Fibroblast of lung (primary cell): Measurements from ENCODE around the gene SMAD3. TPM values are rescaled to one million over a fixed set of nuclear protein-coding genes. Genes with fewer than 3 reads are reported as not detected.
A peak's percentile ranks its signal among the peaks of the same experiment; 100 is the strongest.

Experiments
- DNase-seq, 2 donors: peaks; one replicate each; pipeline versions ENCODE4 v3.0.0 to v3.0.0-alpha.2; 2010; ENCODE audit warnings: low read depth in 2 of 2
- H2AFZ ChIP-seq: 2 replicates; pipeline ENCODE4 v1.5.1; 2012; ENCODE audit warnings: low read length, control low read depth, inconsistent platforms
- H3K27ac ChIP-seq: 2 replicates; pipeline ENCODE4 v1.5.1; 2011; ENCODE audit warnings: low read length, control low read depth; ENCODE audit not compliant: insufficient read depth
- H3K27me3 ChIP-seq: 2 replicates; pipeline ENCODE4 v1.5.1; 2011; ENCODE audit warnings: mild to moderate bottlenecking, low read length; ENCODE audit not compliant: control insufficient read depth, insufficient read depth
- H3K36me3 ChIP-seq: 2 replicates; pipeline ENCODE4 v1.5.1; 2011; ENCODE audit warnings: low read length; ENCODE audit not compliant: control insufficient read depth, insufficient read depth
- H3K4me1 ChIP-seq: 2 replicates; pipeline ENCODE4 v1.5.1; 2011; ENCODE audit warnings: low read length; ENCODE audit not compliant: control insufficient read depth, insufficient read depth; ENCODE audit errors: extremely low read depth
- H3K4me2 ChIP-seq: 2 replicates; pipeline ENCODE4 v1.5.1; 2011; ENCODE audit warnings: low read length, control low read depth; ENCODE audit not compliant: insufficient read depth; ENCODE audit errors: extremely low read depth
- H3K4me3 ChIP-seq, 4 experiments: fragments of 200-600 bp in 1 of 4; sonication (generic) in 1 of 4; replicated peaks in 1 of 4; 2 replicates each; pipeline ENCODE4 v1.5.1; 2011 to 2016; ENCODE audit warnings: low read length in 4 of 4, low read depth in 3 of 4, mild to moderate bottlenecking in 3 of 4, control low read depth in 2 of 4, inconsistent platforms in 1 of 4, mixed read lengths in 1 of 4; ENCODE audit not compliant: insufficient read depth in 1 of 4; ENCODE audit errors: control extremely low read depth in 1 of 4
- H3K79me2 ChIP-seq: 2 replicates; pipeline ENCODE4 v1.5.1; 2012; ENCODE audit warnings: mild to moderate bottlenecking, low read length, inconsistent platforms; ENCODE audit not compliant: control insufficient read depth, insufficient read depth
- H3K9ac ChIP-seq: 2 replicates; pipeline ENCODE4 v1.5.1; 2011; ENCODE audit warnings: mild to moderate bottlenecking, low read length, control low read depth; ENCODE audit not compliant: insufficient read depth
- H3K9me3 ChIP-seq: 2 replicates; pipeline ENCODE4 v1.5.1; 2012; ENCODE audit warnings: low read depth, low read length; ENCODE audit not compliant: control insufficient read depth, insufficient read depth
- H4K20me1 ChIP-seq: 2 replicates; pipeline ENCODE4 v1.5.1; 2011; ENCODE audit warnings: low read length; ENCODE audit not compliant: control insufficient read depth, insufficient read depth; ENCODE audit errors: extremely low read depth
- EZH2 ChIP-seq: IDR thresholded peaks from 2 replicates; pipeline ENCODE4 v1.5.1; 2012; ENCODE audit warnings: low read length, control low read depth, mild to moderate bottlenecking; ENCODE audit errors: missing control alignments
- polyA plus RNA-seq, 2 donors: library from polyadenylated mRNA; depleted of rRNA in 1 of 2; stranded (reverse) in 1 of 2; unstranded in 1 of 2; fragments of >200 nt; gene quantifications; 2 replicates each; pipeline ENCODE4 v1.2.1, GENCODE V29; 2011 to 2012; ENCODE audit warnings: missing spikeins in 1 of 2
- total RNA-seq: library from RNA; depleted of rRNA; stranded (reverse); fragments of >200 nt; gene quantifications from 2 replicates; pipeline ENCODE4 v1.2.1, GENCODE V29; 2014
- TF ChIP-seq, protein P1 (sequence below), 2 donors: IDR thresholded peaks in 1 of 2; conservative IDR thresholded peaks in 1 of 2; 1 replicate in 1 of 2; 2 replicates in 1 of 2; pipeline ENCODE4 v1.5.1; 2011 to 2012; ENCODE audit warnings: low read length in 2 of 2, control low read depth in 1 of 2, inconsistent platforms in 1 of 2, low read depth in 1 of 2, mild to moderate bottlenecking in 1 of 2

Gene SMAD3
- total and polyA plus RNA-seq, 2 donors (not counting 1 experiment from before 2014, with no cell fraction given) = 69.9 to 173 TPM

DNA sequence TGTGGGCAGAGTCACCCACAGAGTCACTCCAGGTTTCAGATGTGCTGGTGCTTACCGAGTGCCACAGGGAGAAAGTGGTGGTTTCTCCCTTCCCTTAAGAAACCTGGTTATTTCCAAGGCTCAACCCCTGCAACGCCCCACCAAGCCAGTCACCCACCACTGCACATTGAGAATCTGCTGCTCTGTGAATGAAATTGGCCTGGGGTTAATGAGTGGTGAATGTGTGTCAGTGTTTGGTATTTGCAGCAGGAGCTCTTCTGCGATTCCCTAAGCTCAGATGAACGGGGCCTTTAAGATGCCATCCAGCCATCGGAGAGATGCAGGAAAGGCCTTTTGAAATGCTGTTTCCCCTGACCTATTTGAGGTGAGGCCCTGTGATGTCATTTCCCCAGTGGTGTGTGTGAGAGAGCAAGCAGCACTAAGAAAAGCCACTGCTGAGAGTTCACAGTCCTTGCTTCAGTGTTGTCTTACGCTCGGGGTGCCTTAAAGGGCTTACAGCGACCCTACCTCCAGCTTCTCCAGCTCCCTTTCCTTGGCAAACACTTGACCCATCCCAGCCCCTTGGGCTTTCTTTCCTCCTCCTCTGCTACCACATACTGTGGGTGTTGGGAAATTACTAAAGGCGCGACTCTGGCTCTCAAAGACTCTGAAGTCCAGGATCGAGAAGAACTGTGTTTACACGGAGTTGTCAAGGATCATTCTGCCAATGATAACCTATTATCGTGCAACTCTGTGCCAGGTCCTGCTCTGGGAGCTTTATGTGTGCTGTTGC lies 68.9 kb downstream of the SMAD3 start:
- H3K4me3 ChIP-seq = no peak overlapping the region
- peak overlapping the region; percentile 67 for H3K4me2 ChIP-seq
- no peaks in the 10 kb centered on the region for H3K27me3 ChIP-seq
- H3K9me3 ChIP-seq = no peaks in the 10 kb centered on the region
- H3K36me3 ChIP-seq = peaks cover 22% of the 10 kb centered on the region
- TF ChIP-seq, protein P1, sequence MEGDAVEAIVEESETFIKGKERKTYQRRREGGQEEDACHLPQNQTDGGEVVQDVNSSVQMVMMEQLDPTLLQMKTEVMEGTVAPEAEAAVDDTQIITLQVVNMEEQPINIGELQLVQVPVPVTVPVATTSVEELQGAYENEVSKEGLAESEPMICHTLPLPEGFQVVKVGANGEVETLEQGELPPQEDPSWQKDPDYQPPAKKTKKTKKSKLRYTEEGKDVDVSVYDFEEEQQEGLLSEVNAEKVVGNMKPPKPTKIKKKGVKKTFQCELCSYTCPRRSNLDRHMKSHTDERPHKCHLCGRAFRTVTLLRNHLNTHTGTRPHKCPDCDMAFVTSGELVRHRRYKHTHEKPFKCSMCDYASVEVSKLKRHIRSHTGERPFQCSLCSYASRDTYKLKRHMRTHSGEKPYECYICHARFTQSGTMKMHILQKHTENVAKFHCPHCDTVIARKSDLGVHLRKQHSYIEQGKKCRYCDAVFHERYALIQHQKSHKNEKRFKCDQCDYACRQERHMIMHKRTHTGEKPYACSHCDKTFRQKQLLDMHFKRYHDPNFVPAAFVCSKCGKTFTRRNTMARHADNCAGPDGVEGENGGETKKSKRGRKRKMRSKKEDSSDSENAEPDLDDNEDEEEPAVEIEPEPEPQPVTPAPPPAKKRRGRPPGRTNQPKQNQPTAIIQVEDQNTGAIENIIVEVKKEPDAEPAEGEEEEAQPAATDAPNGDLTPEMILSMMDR (conservative IDR thresholded peaks at IDR 0.05 in 1 of 2, IDR thresholded peaks at IDR 0.05 in 1 of 2; ENCODE audit: low read depth in 1 of 2, low read length in 2 of 2) = no peak
- no peak for TF ChIP-seq EZH2
- peak in 1 of 2 donors; percentile 85 for DNase-seq
- H3K9ac ChIP-seq = peak overlapping the region; percentile 62
- H3K79me2 ChIP-seq = peaks cover 96% of the 10 kb centered on the region
- H2AFZ ChIP-seq = no peak overlapping the region
- H3K4me1 ChIP-seq = peaks cover 84% of the 10 kb centered on the region
- no peaks in the 10 kb centered on the region for H4K20me1 ChIP-seq
- peak overlapping the region; percentile 88 for H3K27ac ChIP-seq

DNA sequence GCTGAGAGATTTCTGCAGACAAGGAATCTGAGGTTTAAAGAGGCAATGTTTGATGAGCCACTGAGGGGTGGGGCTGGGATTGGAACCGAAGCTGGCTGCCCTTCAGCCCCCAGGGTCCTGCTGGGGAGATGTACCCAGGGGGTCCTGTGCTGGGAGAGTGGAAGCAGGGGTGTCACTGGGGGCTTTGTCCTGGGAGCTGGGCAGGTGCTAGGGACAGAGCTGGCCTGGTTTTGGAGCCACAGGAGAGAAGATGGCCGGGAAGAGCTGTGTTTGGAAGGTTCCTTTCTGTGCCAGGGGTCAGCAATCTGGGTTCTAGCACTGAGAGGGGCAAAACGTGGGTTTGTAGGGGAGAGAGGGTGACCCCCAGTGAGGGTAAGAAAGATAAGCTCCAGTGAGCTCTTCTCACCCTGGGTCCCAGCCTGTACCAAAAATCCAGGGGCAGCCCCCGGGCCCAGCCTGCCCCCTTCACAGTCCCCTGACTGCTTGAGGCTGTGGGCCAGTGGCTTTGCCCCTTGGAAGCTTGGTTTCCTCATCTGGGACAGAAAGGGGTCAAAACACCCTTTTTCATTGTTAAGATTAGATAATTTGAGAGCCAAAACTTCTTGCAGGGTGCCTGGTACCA lies 69.6 kb downstream of the SMAD3 start:
- H3K27ac ChIP-seq = peak overlapping the region; percentile 88
- H3K4me2 ChIP-seq = peak overlapping the region; percentile 67
- no peaks in the 10 kb centered on the region for H3K9me3 ChIP-seq
- H3K9ac ChIP-seq = peak overlapping the region; percentile 62
- no peaks in the 10 kb centered on the region for H3K27me3 ChIP-seq
- no peaks in the 10 kb centered on the region for H4K20me1 ChIP-seq
- H3K4me1 ChIP-seq = peaks cover 85% of the 10 kb centered on the region
- H2AFZ ChIP-seq = no peak overlapping the region
- no peak for DNase-seq
- no peak for TF ChIP-seq EZH2
- H3K36me3 ChIP-seq = peaks cover 18% of the 10 kb centered on the region
- H3K4me3 ChIP-seq = no peak overlapping the region
- H3K79me2 ChIP-seq = peaks cover 96% of the 10 kb centered on the region

DNA sequence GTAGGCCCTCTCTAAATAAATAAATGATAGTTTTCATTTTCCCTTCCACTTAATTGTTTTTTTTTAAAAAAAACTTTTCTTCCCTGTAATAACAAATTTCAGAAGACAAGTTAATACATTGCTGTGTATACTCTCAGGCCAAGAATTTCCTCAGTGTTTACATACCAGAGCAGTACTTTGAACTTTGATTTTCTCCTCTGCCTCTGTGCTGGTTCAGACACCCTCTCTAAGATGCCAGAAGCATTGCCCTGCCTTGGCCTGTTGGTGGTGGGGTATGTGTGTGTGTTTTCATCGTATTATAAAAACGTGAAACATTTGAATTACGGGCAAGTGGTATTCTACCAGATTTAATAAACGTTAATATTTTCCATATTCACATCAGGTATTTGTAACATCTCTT lies 70.1 kb downstream of the SMAD3 start:
- H3K27ac ChIP-seq = peak overlapping the region; percentile 88
- TF ChIP-seq, protein P1 (conservative IDR thresholded peaks at IDR 0.05 in 1 of 2, IDR thresholded peaks at IDR 0.05 in 1 of 2; ENCODE audit: low read depth in 1 of 2, low read length in 2 of 2) = peak; percentile 25 to 60
- no peak for TF ChIP-seq EZH2
- H3K9ac ChIP-seq = no peak overlapping the region
- H3K79me2 ChIP-seq = peaks cover 96% of the 10 kb centered on the region
- H3K27me3 ChIP-seq = no peaks in the 10 kb centered on the region
- no peak overlapping the region for H3K4me3 ChIP-seq
- H2AFZ ChIP-seq = no peak overlapping the region
- H3K4me1 ChIP-seq = peaks cover 83% of the 10 kb centered on the region
- H3K4me2 ChIP-seq = peak overlapping the region; percentile 67
- peaks cover 16% of the 10 kb centered on the region for H3K36me3 ChIP-seq
- DNase-seq = peak; percentile 78 to 96
- H3K9me3 ChIP-seq = no peaks in the 10 kb centered on the region
- H4K20me1 ChIP-seq = no peaks in the 10 kb centered on the region
